Fibroblast of peridontal ligament (primary cell): ENCODE data around the gene TMSB4X.
"Not testable (repeated sequence)": the region's sequence is repeated elsewhere in the genome, so short reads cannot be mapped to it uniquely, and the experiment has no call there.

ENCODE experiments used
- DNase-seq: peaks from one replicate; pipeline ENCODE4 v3.0.0-alpha.2; 2010; ENCODE audit errors: extremely low read depth

TMSB4X gene

DNA sequence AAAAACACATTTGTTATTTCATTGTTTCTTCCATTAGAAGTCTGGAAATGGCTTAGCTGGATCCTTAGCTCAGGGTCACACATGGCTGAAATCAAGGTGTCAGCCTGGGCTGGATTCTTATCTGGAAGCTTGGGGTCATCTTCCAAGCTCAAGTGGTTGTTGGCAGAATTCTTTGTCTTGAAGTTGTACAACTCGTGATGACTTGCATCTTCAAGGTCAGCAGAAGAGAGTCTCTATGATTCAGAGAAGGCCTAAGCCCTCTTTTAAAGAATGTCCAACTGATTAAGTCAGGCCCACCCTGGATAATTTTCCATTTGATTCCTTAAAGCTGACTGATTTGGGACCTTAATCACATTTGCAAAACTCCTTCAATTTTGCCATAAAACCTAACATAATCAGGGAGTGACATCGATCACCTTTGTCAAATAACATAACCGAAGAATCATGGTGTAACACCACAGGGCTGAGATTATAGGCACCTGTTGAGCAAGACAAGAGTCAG, 22.1 kb downstream of the TMSB4X start:
- no peak for DNase-seq

DNA sequence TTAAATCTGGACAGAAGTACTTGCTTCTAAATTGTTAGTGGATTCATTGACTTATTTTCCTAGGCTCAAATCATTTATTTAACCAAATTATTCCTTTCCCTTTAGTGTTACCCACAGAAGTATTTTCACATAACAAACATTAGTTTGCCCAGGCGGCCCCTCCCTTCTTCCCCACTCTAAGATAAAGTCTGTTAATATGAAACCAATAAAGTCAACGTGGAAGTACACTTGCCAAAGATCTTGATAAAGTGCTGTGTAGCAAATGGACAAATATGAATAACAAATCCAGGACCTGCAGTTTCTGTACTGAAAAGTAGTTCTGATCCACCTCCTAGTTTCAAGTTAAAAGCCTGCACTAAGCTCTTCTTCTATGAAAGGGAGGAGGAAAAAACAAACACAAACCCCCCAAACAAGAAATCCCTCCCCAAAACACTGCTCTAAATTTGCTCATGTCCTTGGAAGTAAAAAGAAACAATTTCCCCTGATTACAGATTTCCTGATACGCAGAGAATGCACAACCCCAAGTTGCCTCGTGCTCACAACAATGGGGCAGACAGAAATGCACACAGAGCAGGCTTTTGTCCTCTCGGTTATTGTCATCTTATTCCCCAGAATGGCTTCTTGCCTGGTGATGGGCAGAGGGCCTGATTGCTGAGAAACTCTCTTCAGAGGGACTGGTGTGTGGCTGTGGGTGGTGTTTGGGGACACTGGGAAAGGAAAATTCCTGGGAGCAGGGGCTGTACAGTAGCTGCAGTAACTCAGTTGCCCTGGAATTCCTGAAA, 23.2 kb downstream of the TMSB4X start:
- no peak for DNase-seq

DNA sequence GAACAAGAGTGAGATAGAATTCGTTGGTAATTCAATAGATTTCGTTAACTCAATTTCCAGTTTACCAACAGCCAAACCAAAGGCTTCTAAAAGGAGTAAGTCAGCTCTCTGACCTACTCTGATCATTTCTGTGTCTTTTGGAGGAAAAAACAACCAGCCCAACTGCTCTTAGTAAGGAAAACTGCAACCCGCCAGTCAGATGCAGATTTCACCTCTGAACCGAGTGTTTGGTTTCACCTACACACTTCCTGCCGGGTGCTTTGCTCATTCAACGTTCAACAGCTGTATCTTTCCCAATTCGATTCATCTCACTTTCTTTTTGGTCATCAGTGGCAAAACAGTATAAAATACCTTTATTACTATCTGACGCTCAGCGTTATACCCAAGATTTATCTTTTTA, 24.5 kb downstream of the TMSB4X start:
- DNase-seq, result no peak

DNA sequence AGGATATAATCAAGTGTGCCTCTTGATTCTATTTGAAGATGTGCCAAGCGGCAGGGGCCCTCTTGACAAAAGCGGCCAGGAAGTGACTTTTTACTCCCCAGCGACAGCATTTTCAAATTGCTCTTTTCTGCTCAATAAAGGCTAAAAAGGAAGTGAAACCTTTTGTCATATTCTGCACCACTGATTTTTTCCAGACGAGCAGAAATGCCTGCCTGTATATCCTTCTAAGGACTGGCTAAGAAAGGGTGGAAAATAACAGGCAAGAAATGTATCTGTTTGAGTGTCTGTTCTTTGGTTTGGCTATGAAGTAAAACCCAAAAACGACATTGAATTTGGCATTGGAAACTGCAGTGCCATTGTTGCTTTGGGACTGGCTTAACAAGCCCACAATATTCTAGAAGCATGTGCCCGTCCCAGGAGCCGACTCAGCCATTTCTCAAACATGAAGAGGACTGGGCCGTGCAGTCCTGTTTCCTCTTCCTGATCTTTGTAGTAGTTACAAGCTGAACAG, 25.4 kb downstream of the TMSB4X start:
- DNase-seq, result no peak

DNA sequence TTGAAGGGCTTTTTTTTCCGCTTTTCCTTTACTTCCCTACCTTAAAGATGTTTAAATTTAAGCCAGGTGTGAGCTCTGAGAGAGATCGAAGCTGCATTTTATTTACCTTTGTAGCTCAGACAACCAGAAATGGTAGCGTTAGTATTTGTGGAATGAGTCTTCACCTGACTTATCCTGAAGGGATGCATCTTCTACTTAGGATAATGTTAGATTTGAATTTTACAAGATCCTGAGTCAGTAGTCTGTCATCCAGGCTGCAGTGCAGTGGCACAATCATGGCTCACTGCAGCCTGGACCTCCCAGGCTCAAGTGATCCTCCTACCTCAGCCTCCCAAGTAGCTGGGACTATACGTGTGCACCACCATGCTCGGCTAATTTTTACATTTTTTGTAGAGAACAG, 26.2 kb downstream of the TMSB4X start:
- DNase-seq, result no peak

DNA sequence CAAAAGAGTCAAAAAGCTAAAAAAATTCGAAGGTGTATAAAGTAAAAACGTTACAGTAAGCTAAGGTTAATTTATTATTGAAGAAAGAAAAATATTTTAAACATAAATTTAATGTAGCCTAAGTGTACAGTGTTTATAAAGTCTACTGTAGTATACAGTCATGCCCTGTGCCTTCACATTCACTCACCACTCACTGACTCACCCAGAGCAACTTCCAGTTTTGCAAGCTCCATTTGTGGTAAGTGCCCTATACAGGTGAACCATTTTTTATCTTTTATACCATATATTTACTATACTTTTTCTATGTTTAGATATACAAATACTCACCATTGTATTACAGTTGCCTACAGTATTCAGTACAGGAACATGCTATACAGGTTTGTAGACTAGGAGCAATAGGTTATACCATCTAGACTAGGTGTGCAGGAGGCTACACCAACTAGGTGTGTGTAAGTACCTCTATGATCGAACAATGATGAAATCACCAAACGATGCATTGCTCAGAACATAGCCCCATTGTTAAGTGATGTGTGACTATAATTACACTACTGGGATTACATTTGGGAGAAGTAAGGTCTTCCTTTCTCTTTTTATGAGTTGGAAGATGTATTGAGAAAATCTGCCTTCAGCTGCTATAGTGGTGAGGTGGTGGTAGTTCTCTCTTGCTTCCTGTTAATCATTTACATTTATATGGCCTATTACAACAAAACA, 27.2 kb downstream of the TMSB4X start:
- DNase-seq, result no peak

DNA sequence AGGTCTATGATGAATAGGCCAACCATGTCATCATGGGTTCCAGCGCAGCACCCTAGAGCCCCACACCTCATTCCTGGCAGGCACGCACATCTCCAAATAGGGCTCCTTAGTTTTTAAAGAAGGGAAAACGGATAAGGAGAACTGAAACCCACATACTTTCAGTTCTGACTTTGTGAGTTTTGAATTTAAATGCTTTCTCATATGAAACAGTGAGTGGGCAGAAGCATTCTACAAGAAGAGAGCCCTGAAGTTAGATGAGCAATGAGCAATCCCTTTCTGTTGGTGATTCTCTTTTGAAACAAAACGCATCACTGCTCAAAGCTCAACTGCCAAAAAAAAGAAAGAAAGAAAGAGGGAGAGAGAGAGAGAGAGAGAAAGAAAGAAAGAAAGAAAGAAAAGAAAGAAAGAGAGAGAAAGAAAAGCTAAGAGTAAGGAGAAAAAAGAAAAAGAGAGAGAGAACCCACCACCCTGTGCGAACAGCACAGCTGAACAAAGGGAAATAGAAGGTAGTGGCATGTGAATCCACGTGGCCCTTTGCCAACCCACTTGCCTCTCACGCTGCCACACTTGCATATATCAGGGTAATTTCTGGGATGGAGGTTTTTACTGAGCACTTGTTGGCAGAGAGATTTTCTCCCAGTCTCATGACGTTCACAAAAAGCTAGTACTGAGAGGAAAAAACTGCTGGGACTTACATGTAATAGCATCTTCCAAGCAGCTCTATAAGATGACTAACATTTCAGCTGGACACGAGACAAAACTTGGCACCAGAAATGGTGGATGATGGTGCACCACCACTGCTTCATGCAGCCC, 31.0 kb downstream of the TMSB4X start:
- peak; percentile 74 for DNase-seq

DNA sequence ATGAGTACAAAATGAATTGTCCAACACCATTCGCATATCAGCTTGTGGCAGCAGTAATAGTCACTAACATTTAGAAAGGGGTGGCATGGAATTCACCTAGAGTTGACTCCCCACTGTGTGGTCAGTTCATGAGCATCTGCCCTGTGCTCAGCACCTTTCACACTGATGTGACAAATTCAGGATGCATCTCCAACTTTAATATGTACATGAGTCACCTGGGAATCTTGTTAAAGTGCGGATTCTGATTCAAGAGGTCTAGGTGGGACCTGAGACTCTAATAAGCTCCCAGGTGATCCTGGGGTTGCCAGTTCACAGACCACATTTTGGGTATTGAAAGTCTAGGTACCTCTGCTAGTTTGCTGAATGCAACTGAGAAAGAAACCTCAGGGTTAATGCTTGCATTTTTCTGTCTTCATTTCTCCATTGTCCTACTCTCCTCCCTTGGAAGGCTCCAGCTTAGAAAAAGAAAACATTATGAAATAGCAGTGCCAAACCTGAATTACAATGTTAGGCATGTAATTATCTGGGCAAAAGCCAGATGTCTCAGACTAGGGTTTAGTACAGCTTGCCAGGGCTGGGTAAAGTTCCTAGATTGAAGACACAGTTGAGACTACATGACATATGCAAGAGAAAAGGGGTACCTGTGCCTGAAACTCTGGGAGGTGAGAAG, 32.7 kb downstream of the TMSB4X start:
- peak; percentile 82 for DNase-seq

DNA sequence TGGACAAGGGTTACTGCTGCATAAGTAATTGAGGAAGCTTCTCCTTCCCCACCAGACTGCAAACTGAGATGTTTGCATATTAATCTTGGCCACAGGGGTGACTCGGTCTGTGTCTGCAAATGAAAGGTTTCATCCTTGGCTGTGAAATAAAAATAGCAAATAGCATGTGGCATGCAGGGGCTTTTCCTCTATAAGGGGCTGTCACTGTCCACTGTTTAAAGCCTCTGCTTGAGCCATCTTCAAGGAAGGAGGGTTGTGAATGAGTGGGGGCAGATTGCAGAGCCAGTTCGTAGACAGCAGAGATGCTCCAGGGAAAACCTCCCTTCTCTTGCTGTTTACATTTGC, 33.3 kb downstream of the TMSB4X start:
- DNase-seq, result no peak

DNA sequence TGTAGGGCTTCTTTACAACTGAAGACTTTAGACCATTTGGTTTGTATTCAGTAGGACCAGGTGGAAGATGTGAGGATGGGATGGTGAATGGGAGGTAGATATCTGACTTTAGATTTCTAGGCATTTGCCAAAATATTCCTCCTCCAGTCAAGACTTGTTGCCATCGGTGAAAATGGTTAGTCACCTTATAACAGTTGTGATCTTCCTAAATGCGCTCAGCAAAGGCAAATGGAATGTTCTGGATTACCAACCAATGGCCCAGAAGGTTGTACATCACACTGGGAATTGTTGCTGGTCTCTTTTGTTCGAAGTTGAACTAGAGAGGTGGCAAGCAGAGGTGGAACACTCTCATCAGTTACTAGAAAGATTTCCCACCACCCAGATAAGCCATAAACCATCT, 33.9 kb downstream of the TMSB4X start:
- DNase-seq, result no peak

DNA sequence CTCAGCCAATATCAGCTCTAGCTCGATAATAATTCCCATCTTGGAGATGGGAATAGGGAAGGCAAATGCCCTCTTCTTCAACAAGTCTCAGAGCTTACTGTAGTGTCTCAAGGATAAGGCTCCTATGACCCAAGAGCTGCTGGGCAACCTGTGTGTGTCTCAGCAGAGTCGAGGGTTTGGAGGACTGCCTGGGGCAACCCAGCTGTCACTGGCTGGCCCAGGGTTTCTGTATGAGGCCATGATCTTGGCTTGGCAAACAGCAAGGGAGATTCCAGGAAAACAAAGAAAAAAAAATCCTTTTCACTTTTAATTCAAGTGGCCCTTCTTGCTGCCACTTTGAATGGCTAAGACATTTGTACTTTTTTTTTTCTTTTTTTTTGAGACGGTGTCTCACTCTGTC, 34.4 kb downstream of the TMSB4X start:
- DNase-seq, result peak; percentile 60

DNA sequence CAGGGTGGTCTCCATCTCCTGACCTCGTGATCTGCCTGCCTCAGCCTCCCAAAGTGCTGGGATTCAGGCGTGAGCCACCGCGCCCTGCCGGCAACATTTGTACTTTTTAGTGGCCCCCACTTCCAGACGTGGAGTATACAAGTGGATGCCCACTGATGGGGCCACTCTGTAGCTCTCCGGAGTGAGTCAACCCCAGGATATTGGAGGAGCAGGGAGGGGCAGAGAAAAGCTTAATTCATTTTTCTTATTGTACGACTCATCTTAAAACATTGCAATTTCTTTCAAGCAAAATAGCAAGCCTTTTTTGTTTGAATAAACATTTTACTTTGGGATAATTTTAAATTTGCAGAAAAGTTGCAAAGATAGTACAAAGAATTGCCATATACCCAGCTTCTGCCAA, 34.9 kb downstream of the TMSB4X start:
- DNase-seq, result peak; percentile 36

DNA sequence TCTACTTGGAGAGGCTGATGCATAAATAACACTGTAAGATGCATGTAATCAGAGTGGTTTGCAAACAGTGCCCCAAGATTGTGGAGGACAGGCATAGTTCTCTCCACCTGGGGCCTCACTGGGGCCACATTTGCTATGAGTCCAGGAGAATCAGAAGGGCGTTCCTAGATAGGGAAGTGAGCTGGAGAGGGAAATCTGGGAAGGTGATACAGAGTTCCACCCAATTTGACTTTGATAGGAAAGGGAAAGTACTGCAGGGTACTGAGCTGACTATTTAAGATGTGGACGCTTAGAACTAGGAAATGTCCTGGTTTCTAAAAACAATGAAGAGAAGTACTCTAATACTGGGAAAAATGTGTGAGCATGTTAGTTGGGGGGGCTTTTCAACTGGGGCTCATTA, 35.6 kb downstream of the TMSB4X start:
- DNase-seq, result no peak

DNA sequence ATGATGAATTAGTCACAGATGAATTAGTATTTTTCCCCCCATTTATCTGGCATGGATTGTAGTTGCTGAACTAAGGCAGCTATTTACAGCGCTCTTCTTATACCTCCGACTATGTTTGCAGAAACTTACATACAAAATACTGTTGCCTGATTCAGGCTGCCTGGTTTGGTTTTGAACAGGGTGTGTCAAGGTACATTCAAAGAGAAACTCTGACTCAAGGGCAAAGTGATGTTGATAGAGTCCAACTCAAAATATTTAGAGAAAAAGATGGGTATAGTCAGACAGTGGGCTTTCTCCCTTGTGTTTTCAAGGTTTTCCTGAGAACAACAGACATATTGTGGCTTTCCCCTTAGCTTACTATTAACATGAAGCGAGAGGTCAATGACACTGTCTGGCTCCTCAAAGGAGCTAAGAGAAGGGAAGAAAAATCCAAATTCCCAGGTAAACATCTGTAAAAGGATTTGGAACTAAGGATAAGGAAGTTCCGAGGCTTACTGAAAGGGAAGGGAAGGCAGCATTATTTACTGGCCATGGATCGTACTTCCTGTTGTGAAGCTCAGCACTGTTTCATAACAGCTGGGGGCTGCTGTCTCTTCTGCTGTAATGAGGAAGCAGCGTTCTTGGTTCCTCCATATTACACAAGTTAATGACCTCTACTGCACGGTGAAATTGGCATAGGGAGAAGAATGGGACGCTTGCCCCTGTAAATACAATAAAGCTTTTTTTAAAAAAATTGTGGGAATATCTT, 38.6 kb downstream of the TMSB4X start:
- no peak for DNase-seq

DNA sequence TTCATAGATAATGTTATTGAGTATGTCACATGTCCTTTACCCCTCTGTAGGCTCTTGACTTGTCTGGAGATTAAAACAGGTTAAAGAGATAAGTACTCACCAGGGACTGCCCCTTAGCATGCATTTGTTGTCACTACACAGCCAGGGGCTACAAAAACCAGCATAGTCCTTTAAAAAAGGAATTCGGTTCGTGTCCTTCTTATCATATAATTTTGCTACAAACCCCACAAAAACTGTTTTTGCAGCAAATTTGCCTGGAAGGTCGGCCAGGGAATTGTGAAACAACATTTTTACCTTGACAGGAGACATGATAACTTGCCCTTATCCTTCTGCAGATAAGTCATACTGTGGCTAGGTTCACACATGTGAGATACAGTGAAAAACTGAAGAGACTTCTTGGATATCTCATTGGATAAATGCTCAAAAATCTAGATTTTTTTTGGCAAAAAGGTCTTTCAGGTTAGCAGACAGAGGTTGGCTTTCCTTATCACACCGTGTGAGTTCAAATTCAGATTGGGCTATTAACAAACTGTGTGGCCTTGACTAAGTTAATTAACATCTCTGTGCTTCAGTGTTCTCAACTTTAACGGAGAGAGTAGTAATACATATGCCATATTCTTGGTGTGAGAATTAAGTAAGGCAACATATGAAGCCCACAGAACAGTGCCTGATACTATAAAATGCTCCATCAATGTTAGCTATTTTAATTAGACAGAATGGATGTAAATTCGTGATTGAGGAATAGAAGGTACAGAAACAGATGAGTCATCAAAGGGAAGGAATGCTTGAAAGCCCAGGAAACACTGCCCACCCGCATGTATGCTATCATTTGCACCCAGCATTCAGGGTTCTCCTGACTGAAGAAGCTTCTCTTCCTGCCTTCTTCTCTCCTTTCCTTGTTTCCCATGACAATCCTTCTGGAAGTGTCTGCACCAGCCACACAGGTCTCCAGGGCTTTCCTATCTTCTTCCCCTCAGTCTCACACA, 39.5 kb downstream of the TMSB4X start:
- DNase-seq, result no peak

DNA sequence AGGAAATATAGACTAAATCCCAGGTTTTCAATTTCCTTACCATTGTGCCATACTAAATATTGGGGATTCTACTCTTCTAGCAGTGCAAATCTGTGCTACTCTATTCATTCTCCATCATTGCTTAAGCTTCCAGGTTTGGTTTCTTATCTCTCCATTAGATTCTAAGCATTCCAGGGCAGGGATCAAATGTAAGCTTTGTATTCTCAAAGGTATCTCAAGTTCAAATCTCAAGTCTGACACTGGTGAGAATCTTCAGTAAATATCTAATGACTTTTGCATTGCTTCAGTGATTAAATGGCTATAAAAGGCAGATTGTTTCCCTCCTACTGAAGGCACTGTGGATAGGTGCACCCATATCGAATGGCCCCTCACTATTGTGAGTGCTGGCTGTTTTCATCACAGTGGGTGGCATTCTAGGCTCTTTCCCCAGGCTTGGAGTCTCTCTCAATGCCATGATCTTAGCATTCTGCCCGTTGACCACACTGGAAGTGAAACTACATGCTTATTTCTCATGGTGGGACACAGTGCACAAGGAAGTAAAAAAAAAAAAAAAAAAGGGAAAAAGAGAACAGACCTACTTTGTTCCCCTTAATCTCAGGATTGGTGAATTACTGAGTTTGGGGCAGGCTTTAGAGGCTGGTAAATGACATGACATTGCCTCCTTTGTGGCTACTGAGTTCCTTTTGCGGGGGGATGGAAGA, 40.8 kb downstream of the TMSB4X start:
- no peak for DNase-seq

DNA sequence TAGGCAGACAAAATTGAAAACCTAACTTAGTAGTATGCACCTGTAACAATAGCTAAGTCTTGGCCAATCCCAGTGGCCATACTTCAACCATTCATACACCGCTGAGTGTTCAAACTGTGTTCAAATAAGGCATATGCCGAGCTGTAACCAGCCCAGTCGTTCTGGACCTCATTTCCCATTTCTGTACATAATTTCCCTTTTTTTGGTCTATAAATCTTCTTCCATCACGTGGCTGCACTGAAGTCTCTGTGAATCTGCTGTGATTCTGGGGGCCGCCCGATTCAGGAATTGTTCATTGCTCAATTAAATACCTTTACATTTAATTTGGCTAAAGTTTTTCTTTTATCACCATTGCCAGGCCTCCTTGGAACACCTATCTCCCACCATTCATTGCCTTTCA, 41.8 kb downstream of the TMSB4X start:
- not testable (repeated sequence) for DNase-seq

DNA sequence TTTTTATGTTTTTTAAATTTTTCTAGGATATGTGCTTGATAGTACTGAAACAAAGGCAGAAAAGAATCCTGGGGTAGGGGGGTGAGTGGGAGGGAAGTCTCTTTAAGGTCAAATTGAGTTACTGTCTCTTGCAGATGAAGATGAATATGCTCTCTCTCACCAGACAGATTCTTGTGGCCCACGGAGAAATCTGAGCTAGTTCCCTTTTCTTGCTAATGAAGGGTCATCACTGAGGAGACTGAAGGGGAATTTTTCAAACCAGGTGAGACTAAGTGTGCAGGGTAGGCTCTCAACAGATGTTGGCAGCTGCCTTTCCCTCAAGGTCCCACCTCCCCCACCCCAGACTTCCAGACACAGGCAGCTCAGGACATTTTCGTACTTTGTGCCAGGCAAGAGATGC, 48.0 kb downstream of the TMSB4X start:
- DNase-seq, result no peak

DNA sequence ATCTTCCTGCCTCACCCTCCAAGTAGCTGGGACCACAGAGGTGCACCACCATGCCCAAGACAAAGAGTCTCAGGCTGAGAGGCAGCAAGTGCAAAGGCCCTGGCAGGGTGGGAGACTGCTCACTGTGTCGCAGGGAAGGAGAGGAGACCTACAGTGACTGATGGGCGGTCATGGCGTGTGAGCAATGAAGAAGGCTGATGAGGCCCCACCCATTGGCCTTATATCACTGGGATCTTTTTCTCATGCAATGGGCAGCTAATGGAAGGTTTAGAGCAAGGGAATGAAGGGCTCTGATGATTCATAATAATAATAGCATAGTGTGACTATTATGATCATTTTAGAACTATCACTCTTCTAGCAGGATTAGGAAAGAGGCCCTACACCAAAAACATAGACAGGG, 48.7 kb downstream of the TMSB4X start:
- DNase-seq, result no peak
